ENCODE measurements around the gene GIMAP8.

Gene GIMAP8

DNA sequence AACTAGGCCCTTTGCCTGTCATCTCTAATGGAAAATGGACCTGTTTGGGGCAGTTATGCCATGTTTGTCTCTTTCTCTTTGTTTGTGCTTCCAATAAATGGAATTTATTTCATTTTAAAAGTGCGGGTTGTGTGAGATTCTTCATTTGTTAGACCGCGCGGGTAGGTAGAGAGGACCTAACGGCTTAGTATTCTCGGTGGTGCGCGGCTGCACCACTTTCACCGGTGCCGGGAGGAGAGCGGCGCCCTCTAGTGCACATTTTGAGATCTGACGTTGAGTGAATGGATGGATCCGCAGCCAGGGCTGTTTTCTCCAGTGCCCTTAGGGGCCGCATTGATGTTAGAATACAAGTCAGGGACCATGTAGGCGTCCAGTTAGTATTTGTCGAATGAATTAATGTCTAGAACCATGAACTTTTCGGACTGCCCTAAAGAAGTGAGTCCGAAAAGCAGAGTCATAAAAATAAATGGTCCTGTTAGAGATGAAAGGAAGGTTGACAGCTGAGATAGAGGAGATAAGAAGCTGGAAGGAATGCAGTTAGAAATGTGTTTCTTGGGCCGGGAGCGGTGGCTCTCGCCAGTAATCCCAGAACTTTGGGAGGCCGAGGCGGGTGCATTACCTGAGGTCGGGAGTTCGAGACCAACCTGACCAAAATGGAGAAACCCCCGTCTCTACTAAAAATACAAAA is 29.3 kb upstream of the GIMAP8 start:
- H3F3A ChIP-seq (ENCODE audit: insufficient read depth, low read length), result peaks cover 3% of the 10 kb centered on the region
- no peak overlapping the region for H3K27ac ChIP-seq (ENCODE audit: low read length)
- peaks cover 13% of the 10 kb centered on the region for H3K4me1 ChIP-seq (ENCODE audit: low read length)
- no peak overlapping the region; the same call in 1 of the 2 replicates for H3K4me3 ChIP-seq (ENCODE audit: low read length)
- TF ChIP-seq EZH2 (optimal IDR thresholded peaks at IDR 0.05; ENCODE audit: low read depth, low read length), result no peak
- TF ChIP-seq EZH2phosphoT487 (IDR thresholded peaks at IDR 0.05; ENCODE audit: low read length), result no peak
- TF ChIP-seq, protein P1, sequence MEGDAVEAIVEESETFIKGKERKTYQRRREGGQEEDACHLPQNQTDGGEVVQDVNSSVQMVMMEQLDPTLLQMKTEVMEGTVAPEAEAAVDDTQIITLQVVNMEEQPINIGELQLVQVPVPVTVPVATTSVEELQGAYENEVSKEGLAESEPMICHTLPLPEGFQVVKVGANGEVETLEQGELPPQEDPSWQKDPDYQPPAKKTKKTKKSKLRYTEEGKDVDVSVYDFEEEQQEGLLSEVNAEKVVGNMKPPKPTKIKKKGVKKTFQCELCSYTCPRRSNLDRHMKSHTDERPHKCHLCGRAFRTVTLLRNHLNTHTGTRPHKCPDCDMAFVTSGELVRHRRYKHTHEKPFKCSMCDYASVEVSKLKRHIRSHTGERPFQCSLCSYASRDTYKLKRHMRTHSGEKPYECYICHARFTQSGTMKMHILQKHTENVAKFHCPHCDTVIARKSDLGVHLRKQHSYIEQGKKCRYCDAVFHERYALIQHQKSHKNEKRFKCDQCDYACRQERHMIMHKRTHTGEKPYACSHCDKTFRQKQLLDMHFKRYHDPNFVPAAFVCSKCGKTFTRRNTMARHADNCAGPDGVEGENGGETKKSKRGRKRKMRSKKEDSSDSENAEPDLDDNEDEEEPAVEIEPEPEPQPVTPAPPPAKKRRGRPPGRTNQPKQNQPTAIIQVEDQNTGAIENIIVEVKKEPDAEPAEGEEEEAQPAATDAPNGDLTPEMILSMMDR (IDR thresholded peaks at IDR 0.05; ENCODE audit: low read length), result peak; percentile 99
- H3K79me2 ChIP-seq (ENCODE audit: low read length), result no peaks in the 10 kb centered on the region
- H3K9me2 ChIP-seq (replicated peaks; ENCODE audit: insufficient read depth, low read length), result no peaks in the 10 kb centered on the region
- no peaks in the 10 kb centered on the region for H3K36me3 ChIP-seq (replicated peaks; ENCODE audit: insufficient read depth, low read length)
- no peaks in the 10 kb centered on the region for H3K27me3 ChIP-seq (replicated peaks; ENCODE audit: insufficient read depth, low read length)
- no peak overlapping the region for H3K9ac ChIP-seq (ENCODE audit: low read length)
- peak overlapping the region; percentile 39 for H2AFZ ChIP-seq (ENCODE audit: low read length)
- H4K20me1 ChIP-seq (ENCODE audit: insufficient read depth, low read length), result no peaks in the 10 kb centered on the region
- DNase-seq, result peak; percentile 92
- peak overlapping the region; percentile 56; the same call in 1 of the 2 replicates for H3K4me2 ChIP-seq (ENCODE audit: low read depth, low read length)
- no peaks in the 10 kb centered on the region for H3K9me3 ChIP-seq (replicated peaks; ENCODE audit: insufficient read depth, low read length)

DNA sequence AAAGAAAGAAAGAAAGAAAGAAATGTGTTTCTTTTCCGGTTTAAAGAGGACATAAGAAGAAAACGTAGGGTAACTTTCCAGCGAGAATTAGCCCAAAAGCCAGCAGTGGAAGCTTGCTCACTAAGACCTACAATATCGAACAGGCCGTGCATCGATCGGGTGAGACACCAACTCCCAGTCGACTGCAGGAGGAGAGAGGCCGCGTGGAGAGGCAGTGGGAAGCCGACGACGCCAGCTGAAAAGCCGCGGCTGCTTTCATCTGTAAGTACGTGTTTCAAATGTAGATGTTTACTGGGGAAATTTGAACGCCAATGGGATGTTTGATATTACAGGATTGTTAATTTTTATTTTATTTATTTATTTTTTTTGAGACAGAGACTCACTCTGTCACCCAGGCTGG is 28.6 kb upstream of the GIMAP8 start:
- H3F3A ChIP-seq (ENCODE audit: insufficient read depth, low read length), result no peaks in the 10 kb centered on the region
- no peak overlapping the region for H3K4me3 ChIP-seq (ENCODE audit: low read length)
- TF ChIP-seq, protein P1 (IDR thresholded peaks at IDR 0.05; ENCODE audit: low read length), result no peak
- TF ChIP-seq EZH2 (optimal IDR thresholded peaks at IDR 0.05; ENCODE audit: low read depth, low read length), result no peak
- TF ChIP-seq EZH2phosphoT487 (IDR thresholded peaks at IDR 0.05; ENCODE audit: low read length), result no peak
- peaks cover 10% of the 10 kb centered on the region; the same call in 1 of the 2 replicates for H3K4me1 ChIP-seq (ENCODE audit: low read length)
- H4K20me1 ChIP-seq (ENCODE audit: insufficient read depth, low read length), result no peaks in the 10 kb centered on the region
- H3K27me3 ChIP-seq (replicated peaks; ENCODE audit: insufficient read depth, low read length), result no peaks in the 10 kb centered on the region
- H3K9ac ChIP-seq (ENCODE audit: low read length), result no peak overlapping the region
- no peak overlapping the region for H2AFZ ChIP-seq (ENCODE audit: low read length)
- no peaks in the 10 kb centered on the region for H3K9me2 ChIP-seq (replicated peaks; ENCODE audit: insufficient read depth, low read length)
- no peaks in the 10 kb centered on the region for H3K36me3 ChIP-seq (replicated peaks; ENCODE audit: insufficient read depth, low read length)
- no peak for DNase-seq
- no peak overlapping the region for H3K4me2 ChIP-seq (ENCODE audit: low read depth, low read length)
- H3K9me3 ChIP-seq (replicated peaks; ENCODE audit: insufficient read depth, low read length), result no peaks in the 10 kb centered on the region
- H3K27ac ChIP-seq (ENCODE audit: low read length), result no peak overlapping the region
- no peaks in the 10 kb centered on the region for H3K79me2 ChIP-seq (ENCODE audit: low read length)

DNA sequence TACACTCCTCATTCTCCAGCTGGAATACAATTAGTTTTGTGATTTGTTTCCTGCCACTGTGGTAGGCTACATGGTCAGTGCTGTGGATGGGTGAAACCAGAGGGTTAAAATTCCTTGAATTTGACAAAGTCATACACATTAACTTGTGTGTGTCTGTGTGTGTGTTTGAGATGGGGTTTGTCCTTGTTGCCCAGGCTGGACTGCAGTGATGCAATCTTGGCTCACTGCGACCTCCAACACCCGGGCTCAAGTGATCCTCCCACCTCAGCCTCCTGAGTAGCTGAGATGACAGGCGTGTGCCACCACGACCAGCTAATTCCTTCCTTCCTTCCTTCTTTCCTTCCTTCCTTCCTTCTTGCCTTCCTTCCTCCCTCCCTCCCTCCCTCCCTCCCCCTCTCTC is 24.8 kb upstream of the GIMAP8 start:
- Histone ChIP-seq H3K4me3 (ENCODE audit: low read length) (no peak overlapping the region), H3K9ac (ENCODE audit: low read length) (no peak overlapping the region), H3K36me3 (replicated peaks; ENCODE audit: insufficient read depth, low read length) (no peaks in the 10 kb centered on the region), H4K20me1 (ENCODE audit: insufficient read depth, low read length) (no peaks in the 10 kb centered on the region), H3K9me2 (replicated peaks; ENCODE audit: insufficient read depth, low read length) (no peaks in the 10 kb centered on the region), H2AFZ (ENCODE audit: low read length) (no peak overlapping the region), H3F3A (ENCODE audit: insufficient read depth, low read length) (no peaks in the 10 kb centered on the region), H3K79me2 (ENCODE audit: low read length) (no peaks in the 10 kb centered on the region), H3K4me1 (ENCODE audit: low read length) (peaks cover 18% of the 10 kb centered on the region), H3K27me3 (replicated peaks; ENCODE audit: insufficient read depth, low read length) (no peaks in the 10 kb centered on the region), H3K9me3 (replicated peaks; ENCODE audit: insufficient read depth, low read length) (no peaks in the 10 kb centered on the region), H3K27ac (ENCODE audit: low read length) (no peak overlapping the region), H3K4me2 (ENCODE audit: low read depth, low read length) (no peak overlapping the region)
- TF ChIP-seq, protein P1 (IDR thresholded peaks at IDR 0.05; ENCODE audit: low read length), result no peak
- TF ChIP-seq EZH2phosphoT487 (IDR thresholded peaks at IDR 0.05; ENCODE audit: low read length), result no peak
- TF ChIP-seq EZH2 (optimal IDR thresholded peaks at IDR 0.05; ENCODE audit: low read depth, low read length), result no peak
- DNase-seq, result no peak
